ENCODE measurements around the gene NLGN4Y.

Gene NLGN4Y

DNA sequence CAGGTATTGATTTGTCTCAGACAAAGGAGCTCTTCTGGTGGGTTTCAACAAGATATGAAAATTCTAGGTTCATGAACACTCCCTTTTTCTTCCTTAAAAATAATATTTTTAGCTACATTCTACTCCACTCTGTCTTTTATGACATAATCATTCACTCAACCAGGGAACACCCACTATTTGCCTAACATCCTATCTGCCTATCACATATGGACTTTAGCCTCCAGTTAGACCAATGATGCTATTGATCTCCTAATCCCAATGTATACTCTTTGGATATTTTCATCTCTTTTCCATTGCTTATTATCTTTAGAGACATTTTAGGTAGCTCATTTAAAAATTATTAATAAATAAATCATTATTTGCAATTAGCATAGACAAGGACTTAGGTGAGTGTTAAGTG is 110.6 kb downstream of the NLGN4Y start:
- no peaks in the 10 kb centered on the region for H3K36me3 ChIP-seq (ENCODE audit: low read length)
- H2AFZ ChIP-seq (ENCODE audit: low read depth, low read length, severe bottlenecking) = no peak overlapping the region
- no peaks in the 10 kb centered on the region for H4K20me1 ChIP-seq (ENCODE audit: low read depth, low read length)
- no peak overlapping the region for H3K4me3 ChIP-seq (ENCODE audit: insufficient read depth, low read length, poor library complexity, severe bottlenecking)
- no peak overlapping the region for H3K9ac ChIP-seq (ENCODE audit: low read length)
- H3K79me2 ChIP-seq (ENCODE audit: insufficient read depth, low read length) = no peaks in the 10 kb centered on the region
- H3K9me2 ChIP-seq (replicated peaks; ENCODE audit: insufficient read depth, low read length) = no peaks in the 10 kb centered on the region
- H3K9me3 ChIP-seq (ENCODE audit: insufficient read depth, low read length) = no peaks in the 10 kb centered on the region
- no peaks in the 10 kb centered on the region for H3F3A ChIP-seq (ENCODE audit: insufficient read depth)
- H3K4me2 ChIP-seq (ENCODE audit: low read depth, low read length, poor library complexity, severe bottlenecking) = no peak overlapping the region
- no peak for TF ChIP-seq EZH2phosphoT487 (conservative IDR thresholded peaks at IDR 0.05; ENCODE audit: low read length)
- no peak for TF ChIP-seq CTCF (IDR thresholded peaks at IDR 0.05; ENCODE audit: insufficient read depth, low read length, poor library complexity, severe bottlenecking)
- no peaks in the 10 kb centered on the region for H3K27me3 ChIP-seq (ENCODE audit: low read length)
- no peak overlapping the region for H3K27ac ChIP-seq (ENCODE audit: low read depth, low read length)

- Histone ChIP-seq H3K9me3 (ENCODE audit: insufficient read depth, low read length) (no peaks in the 10 kb centered on the region), H3K9me2 (replicated peaks; ENCODE audit: insufficient read depth, low read length) (no peaks in the 10 kb centered on the region), H4K20me1 (ENCODE audit: low read depth, low read length) (no peaks in the 10 kb centered on the region), H2AFZ (ENCODE audit: low read depth, low read length, severe bottlenecking) (no peak overlapping the region), H3K36me3 (ENCODE audit: low read length) (no peaks in the 10 kb centered on the region), H3K27ac (ENCODE audit: low read depth, low read length) (no peak overlapping the region), H3K27me3 (ENCODE audit: low read length) (no peaks in the 10 kb centered on the region), H3F3A (ENCODE audit: insufficient read depth) (no peaks in the 10 kb centered on the region), H3K4me3 (ENCODE audit: insufficient read depth, low read length, poor library complexity, severe bottlenecking) (no peak overlapping the region), H3K79me2 (ENCODE audit: insufficient read depth, low read length) (no peaks in the 10 kb centered on the region), H3K9ac (ENCODE audit: low read length) (no peak overlapping the region), H3K4me2 (ENCODE audit: low read depth, low read length, poor library complexity, severe bottlenecking) (no peak overlapping the region)
- TF ChIP-seq CTCF (IDR thresholded peaks at IDR 0.05; ENCODE audit: insufficient read depth, low read length, poor library complexity, severe bottlenecking) (no peak), EZH2phosphoT487 (conservative IDR thresholded peaks at IDR 0.05; ENCODE audit: low read length) (no peak)
Measured at GRCh38 chrY:14637551-14637950, 113.2 kb downstream of the NLGN4Y start.

GRCh38 chrY:14641853-14642252 is 117.5 kb downstream of the NLGN4Y start:
- Histone ChIP-seq H3K4me2 (ENCODE audit: low read depth, low read length, poor library complexity, severe bottlenecking) (no peak overlapping the region), H4K20me1 (ENCODE audit: low read depth, low read length) (no peaks in the 10 kb centered on the region), H3K36me3 (ENCODE audit: low read length) (no peaks in the 10 kb centered on the region), H2AFZ (ENCODE audit: low read depth, low read length, severe bottlenecking) (no peak overlapping the region), H3K27ac (ENCODE audit: low read depth, low read length) (no peak overlapping the region), H3K27me3 (ENCODE audit: low read length) (no peaks in the 10 kb centered on the region), H3F3A (ENCODE audit: insufficient read depth) (no peaks in the 10 kb centered on the region), H3K9me3 (ENCODE audit: insufficient read depth, low read length) (no peaks in the 10 kb centered on the region), H3K79me2 (ENCODE audit: insufficient read depth, low read length) (no peaks in the 10 kb centered on the region), H3K9ac (ENCODE audit: low read length) (no peak overlapping the region), H3K4me3 (ENCODE audit: insufficient read depth, low read length, poor library complexity, severe bottlenecking) (no peak overlapping the region), H3K9me2 (replicated peaks; ENCODE audit: insufficient read depth, low read length) (no peaks in the 10 kb centered on the region)
- TF ChIP-seq EZH2phosphoT487 (conservative IDR thresholded peaks at IDR 0.05; ENCODE audit: low read length) (no peak), CTCF (IDR thresholded peaks at IDR 0.05; ENCODE audit: insufficient read depth, low read length, poor library complexity, severe bottlenecking) (no peak)
